Kasumi-1 (cell line): ENCODE results near the gene ARHGAP9.
A peak's percentile ranks its signal among the peaks of the same experiment; 100 is the strongest.
"Not testable (repeated sequence)": the region's sequence is repeated elsewhere in the genome, so short reads cannot be mapped to it uniquely, and the experiment has no call there.

Experiments used
- DNase-seq, 2 experiments: peaks; one replicate each; lab custom pipeline; 2025; lab: John Stamatoyannopoulos, UW

ARHGAP9 gene

GRCh38 chr12:57456737-57457490 lies 22.8 kb downstream of the ARHGAP9 start:
- no peak for DNase-seq

DNA sequence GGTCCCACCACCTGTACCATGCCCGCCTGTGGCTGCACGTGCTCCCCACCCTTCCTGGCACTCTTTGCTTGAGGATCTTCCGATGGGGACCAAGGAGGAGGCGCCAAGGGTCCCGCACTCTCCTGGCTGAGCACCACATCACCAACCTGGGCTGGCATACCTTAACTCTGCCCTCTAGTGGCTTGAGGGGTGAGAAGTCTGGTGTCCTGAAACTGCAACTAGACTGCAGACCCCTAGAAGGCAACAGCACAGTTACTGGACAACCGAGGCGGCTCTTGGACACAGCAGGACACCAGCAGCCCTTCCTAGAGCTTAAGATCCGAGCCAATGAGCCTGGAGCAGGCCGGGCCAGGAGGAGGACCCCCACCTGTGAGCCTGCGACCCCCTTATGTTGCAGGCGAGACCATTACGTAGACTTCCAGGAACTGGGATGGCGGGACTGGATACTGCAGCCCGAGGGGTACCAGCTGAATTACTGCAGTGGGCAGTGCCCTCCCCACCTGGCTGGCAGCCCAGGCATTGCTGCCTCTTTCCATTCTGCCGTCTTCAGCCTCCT lies 23.4 kb downstream of the ARHGAP9 start:
- peak; percentile 46 to 63 for DNase-seq

DNA sequence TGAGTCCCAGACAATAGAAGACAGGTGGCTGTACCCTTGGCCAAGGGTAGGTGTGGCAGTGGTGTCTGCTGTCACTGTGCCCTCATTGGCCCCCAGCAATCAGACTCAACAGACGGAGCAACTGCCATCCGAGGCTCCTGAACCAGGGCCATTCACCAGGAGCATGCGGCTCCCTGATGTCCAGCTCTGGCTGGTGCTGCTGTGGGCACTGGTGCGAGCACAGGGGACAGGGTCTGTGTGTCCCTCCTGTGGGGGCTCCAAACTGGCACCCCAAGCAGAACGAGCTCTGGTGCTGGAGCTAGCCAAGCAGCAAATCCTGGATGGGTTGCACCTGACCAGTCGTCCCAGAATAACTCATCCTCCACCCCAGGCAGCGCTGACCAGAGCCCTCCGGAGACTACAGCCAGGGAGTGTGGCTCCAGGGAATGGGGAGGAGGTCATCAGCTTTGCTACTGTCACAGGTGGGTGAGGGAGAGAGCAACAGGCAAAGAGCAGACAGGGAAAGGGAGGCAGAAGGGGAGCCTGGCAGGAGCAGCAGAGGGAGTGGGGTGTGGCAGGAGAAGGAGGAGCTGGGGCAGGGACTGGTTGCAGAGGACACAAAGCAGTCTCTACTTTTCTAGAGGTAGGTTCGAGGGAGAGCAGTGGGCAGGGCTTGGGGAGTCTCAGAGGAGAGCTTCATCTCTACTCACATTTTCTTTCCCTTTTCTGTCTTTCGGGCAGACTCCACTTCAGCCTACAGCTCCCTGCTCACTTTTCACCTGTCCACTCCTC lies 24.1 kb downstream of the ARHGAP9 start:
- DNase-seq, result no peak

DNA sequence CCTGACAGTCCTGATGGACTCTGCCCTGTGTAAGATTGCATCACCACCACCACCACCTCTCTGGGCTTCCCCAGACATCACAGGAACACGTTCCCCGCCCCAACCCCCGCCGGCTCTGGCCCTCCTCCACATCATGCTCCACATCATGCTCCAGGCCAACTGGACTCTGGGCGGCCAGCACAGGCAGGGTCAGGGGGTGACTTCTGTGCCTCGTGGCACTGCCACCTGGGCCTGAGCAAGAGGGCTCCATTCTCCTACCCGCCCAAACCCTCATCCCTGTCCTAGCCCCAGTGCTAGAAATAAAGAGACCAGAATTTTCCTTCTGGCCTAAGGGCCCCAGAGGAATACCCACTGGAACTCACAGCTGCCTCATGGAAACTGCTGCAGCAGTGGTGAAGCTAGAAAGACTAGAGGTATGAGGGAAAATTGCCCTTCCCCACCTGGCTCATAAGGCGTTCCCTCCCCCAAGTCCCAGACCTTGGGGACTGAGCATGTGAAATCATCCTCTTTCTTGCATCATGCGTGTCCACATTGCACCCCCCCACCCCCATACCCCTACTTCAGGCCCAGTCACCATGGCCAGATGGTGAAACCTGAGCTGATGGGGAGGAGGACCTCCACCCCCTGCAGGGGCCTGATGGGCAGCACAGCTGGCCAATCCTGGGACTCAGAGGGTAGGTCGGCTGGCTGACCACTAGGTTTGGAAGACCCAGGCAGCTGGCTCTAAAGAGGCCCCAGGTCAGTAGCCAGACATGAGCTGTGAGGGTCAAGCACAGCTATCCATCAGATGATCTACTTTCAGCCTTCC lies 24.9 kb downstream of the ARHGAP9 start, which contains the start of gene INHBE:
Gene INHBE, plus strand, starts transcription at position 742 of the 808 bp plus-strand sequence. CDS start 230 bp downstream, outside the sequence.
- no peak for DNase-seq

DNA sequence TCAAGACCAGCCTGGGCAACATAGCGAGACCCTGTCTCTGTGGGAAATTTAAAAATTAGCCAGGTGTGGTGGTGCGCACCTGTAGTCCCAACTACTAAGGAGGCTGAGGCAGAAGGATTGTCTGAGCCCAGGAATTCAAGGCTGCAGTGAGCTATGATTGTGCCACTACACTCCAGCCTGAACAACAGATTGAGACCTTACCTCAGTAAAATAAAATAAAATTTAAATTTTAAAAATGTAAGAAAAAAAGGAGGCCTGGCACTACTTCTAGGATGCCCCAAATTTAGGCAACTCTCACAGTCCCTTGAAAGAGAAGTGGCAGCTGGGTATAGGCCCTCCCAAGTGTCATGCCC lies 25.5 kb downstream of the ARHGAP9 start:
- DNase-seq, result no peak

DNA sequence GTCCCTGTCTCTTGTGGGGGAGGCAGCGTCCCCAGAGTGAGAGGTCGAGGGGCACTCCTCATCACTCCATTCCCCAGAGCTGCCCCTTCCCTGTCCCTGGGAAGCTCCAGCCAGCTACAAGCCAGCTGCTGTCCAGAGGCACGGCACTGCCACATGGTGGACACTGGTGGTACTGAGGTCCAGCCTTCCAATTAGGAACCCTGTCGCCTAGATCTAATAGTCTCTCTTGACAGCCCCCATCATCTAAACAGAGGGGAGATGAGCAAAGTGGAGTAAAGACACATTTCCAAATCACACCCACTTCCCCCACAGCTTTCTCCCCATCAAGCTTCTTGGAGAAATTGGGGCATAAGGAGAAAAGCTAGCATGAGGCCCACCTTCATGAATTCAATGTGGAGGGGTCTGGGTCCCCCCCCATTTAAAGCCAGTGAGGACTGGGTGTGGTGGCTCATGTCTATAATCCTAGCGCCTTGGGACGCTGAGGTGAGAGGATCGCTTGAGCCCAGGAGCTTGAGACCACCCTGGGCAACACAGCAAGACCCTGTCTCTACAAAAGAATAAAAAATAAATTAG lies 26.6 kb downstream of the ARHGAP9 start:
- DNase-seq, result peak; percentile 42 to 49

DNA sequence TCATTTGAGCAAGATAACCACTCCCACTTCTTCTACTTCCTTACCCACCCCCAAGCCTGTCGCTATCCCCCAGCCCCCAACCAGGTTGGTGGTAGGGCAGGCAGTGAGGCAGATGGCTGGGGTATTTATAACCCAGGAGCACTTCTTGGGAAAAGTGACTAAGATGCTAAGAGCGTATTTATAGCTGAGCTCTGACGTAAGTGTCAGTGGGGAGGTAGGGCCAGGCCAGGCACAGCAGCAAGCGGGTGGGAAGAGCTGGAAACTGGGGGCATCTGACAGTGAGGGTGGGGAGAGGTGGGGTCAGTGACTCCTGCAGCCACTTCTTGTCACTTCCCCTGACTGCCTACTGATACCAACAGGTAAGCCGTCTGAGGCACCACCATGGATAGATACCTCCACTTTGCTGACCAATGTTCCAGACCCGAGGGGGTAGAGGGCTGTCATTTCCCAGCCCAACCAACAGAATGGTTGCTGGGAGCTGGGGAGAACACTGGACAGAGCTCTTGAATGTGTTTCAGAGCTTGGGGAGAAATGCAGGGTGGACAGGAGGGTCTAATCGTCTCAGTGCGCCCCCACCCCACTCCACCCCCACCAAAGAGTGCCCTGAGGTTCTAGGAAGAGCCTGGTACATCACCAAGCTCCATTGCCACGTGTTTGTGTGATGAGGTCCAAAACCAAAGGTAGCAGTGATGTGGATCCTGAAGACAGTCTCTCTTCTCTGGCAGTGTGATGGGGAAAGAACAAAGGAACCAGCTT lies 27.3 kb downstream of the ARHGAP9 start:
- no peak for DNase-seq

DNA sequence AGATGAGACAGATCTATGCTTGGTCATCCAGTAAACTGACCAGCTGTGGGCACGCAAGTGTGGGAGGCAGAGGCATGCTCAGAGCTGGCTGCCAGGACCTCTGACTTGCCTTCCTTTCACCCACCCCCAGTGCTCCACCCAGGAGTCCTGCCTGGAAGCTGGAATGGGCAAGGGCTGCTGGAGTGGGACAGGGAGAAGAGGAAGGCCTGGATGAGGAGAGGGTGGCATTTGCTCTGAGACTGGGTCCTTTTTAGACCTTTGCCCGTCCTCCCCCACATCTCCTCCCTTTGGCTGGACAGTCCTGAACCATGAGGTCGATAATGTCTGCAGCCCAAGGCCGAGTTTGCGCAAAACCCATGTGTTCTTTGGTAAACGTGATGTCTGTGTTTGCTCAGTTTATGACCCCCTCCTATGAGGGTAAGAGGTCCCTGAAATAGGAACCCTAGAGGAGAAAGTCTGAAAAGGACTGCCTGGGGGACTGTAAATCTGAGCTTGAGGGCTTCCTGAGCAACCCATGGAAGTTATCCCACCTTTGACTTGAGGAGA lies 28.4 kb downstream of the ARHGAP9 start:
- no peak for DNase-seq

GRCh38 chr12:57450057-57450456 lies 29.6 kb downstream of the ARHGAP9 start:
- DNase-seq, result no peak

GRCh38 chr12:57449375-57449774 lies 30.3 kb downstream of the ARHGAP9 start:
- no peak for DNase-seq

DNA sequence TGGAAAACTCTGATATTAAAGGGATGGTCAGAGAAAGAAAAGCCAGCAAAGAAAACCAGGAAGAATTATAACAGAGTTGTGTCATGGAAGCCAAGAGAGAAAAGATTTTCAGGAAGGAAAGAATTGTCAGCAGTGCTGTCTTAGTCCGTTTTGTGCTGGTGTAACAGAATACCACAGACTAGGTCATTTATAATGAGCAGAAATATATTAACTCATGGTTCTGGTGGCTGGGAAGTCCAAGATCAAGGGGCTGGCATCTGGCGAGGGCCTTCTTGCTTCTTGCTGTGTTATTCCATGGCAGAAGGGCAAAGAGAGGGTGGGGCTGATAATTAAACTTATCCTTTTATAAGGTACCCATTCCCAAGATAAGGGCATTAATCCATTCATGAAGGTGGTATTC lies 31.0 kb downstream of the ARHGAP9 start:
- no peak for DNase-seq

DNA sequence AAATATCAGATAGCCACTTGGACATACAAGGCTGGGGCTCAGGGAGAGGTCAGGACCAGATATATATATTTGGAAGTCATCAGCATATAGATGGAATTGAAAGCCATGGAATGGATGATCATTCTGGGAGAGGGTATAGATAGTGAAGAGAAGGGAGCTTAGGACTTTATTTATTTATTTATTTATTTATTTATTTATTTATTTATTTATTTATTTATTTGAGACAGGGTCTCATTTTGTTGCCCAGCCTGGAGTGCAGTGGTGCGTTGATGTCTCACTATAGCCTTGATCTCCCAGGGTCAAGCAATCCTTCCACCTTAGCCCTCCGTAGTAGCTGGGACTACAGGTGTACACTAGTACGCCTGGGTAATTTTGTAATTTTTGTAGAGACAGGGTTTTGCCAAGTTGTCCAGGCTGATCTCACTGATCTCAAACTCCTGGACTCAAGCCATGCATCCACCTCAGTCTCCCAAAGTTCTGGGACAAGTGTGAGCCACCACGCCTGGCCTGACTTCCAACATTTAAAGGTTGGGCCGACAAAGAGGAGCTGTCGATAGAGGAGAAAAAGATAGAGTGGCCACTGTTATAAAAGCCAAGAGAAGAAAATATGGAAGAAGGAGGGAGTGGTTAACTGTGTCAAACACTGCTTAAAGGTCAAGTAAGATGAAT lies 33.2 kb downstream of the ARHGAP9 start:
- DNase-seq, result no peak

- DNase-seq, result no peak
Observed at GRCh38 chr12:57444744-57445143, 34.9 kb downstream of the ARHGAP9 start.

DNA sequence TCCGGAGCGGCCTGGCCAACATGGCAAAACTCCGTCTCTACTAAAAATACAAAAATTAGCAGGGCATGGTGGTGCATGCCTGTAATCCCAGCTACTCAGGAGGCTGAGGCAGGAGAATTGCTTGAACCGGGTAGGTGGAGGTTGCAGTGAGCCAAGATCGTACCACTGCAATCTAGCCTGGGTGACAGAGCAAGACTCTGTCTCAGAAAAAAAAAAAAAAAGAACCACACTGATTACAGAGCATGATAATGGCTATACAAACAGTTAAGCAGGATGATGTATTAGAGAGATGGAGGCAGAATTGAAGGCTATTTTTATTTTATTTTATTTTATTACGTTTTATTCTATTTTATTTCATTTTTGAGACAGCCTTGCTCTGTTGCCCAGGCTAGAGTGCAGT lies 35.3 kb downstream of the ARHGAP9 start:
- DNase-seq, result not testable (repeated sequence)

GRCh38 chr12:57441846-57442427 lies 37.7 kb downstream of the ARHGAP9 start:
- DNase-seq, result no peak

DNA sequence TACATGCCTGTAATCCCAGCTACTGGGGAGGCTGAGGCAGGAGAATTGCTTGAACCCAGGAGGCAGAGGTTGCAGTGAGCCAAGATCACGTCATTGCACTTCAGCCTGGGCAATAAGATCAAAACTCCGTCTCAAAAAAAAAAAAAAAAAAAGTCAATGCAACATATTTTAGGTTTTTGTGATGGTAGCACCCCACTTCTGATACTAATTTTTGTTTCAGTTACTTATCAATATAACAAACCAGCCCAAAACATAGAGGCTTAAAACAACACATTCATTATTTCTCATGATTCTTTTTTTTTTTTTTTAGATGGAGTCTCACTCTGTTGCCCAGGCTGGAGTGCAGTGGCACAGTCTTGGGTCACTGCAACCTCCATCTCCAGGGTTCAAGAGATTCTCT lies 38.3 kb downstream of the ARHGAP9 start:
- not testable (repeated sequence) for DNase-seq

DNA sequence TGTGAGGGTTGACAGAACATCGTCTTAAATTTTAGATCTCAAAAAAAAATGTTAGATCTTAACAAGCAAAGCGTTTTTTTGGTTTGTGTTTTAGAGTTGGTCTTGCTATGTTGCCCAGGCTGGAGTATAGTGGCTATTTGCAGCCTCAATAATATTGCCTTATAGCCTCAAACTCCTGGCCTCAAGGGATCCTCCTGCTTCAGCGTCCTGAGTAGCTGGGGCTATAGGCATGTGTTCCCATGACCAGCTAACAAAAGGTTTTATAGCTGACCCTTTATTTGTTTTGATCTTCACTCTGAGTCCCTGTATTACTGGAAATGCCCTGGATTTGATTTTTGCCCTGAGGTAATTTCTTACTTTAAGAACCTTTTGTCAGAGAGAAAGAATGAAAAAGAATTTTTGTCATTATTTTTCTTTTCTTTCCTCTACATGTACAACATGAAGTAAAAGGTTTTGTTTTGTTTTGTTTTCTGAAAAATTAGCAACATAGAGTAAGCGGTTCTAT lies 39.9 kb downstream of the ARHGAP9 start:
- DNase-seq, result no peak

- no peak for DNase-seq
Observed at GRCh38 chr12:57438400-57438799, 41.3 kb downstream of the ARHGAP9 start.

DNA sequence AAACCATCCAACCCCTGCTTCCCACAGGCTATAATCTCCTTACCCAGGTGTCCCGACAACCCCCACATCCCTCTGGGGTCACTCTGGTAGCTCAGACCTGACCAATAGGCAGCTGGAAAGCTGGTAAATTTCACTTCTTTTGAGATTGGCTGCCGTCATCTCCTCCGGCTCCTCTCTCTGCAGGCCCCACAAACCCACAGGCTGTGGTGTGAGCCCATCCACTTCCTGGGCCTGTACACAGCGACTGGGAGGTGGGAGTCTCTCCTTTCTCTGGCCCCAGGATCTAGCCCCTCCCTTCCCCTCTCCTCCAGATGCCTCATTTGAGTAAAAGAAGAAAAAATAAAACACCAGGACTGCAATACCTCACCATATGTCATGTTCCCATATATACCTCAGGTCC lies 44.4 kb downstream of the ARHGAP9 start:
- DNase-seq, result peak; percentile 69 to 74
